SK-N-DZ (cell line): Measurements from ENCODE around the gene LSMEM2.
"Not testable (repeated sequence)": the region's sequence is repeated elsewhere in the genome, so short reads cannot be mapped to it uniquely, and the experiment has no call there.

Experiments used
- DNase-seq: peaks from one replicate; pipeline ENCODE4 v3.0.0-alpha.2; 2015; ENCODE audit warnings: low spot score

LSMEM2 gene

DNA sequence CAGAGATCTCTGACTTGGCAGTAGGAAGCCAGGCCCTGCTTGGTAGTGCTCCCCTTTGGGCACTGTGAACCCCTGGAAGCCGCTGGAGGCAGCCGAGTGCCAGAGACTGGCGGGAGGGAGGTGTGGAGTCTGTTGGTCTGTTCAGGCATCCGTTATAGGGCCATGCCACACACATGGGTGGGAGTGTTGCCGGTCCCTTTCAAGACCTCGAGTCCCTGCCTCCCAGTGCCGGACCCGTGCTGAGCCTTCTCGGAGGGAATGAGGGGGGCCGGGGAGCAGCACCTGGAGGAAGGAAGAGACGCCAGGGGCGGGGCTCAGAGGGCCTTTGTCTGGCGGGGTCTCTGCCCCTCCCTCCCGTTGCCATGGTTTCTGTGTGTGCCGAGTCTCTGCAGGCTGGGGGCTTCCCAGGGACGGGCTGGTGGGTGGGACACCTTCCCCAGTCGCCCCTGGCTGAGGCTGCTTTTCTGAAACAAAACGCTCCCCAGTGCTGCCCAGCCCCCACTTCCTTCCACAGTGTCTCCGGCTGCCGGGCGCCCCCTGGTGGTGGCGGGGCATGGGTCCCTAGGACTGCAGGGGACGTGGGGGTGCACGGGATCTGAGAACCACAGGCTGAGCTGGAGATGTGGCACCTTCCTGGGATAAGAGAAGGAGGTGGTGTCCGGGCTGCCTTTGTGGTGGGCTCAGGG is 32.9 kb upstream of the LSMEM2 start:
- peak; percentile 86 for DNase-seq

DNA sequence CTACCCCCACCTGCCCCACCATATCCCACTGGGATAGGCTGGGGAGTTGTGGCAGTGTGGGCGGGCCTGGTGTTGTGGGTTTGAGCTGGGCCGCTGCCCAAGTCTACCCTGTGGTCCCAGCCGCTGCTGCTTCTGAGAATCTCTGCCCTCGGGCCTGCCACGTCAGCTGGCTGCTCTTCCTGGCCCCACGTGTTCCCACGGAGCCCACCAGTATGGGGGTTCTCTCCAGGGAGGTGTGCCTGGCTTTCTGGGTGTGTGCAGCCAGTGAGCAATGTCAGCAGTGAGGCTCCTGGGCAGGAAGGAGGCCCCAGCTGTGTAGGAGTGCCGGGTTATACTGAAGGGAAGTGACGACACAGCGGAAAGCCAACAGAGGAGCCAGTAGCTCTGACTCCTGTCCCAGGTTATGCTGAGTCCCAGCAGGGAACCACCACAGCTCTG is 32.4 kb upstream of the LSMEM2 start:
- no peak for DNase-seq

DNA sequence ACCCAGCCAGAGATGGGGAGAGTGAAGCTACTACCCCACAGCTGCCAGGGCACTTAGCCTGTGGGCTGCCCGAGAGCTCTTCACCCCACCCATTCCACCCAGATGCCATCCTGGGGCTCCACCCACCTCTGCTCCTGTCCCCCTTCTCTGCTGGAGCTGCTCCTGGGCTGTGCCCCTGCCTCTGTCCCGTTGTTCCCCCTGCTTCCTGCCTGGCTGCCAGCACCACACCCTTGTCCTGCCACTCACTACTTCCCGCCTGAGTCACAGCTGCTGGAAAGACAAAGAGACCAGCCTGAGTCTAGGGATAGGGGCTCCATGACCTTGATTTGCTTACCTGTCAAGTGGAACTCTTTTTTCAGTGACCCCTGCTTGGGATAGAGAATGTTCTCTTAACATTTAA is 30.5 kb upstream of the LSMEM2 start:
- no peak for DNase-seq

DNA sequence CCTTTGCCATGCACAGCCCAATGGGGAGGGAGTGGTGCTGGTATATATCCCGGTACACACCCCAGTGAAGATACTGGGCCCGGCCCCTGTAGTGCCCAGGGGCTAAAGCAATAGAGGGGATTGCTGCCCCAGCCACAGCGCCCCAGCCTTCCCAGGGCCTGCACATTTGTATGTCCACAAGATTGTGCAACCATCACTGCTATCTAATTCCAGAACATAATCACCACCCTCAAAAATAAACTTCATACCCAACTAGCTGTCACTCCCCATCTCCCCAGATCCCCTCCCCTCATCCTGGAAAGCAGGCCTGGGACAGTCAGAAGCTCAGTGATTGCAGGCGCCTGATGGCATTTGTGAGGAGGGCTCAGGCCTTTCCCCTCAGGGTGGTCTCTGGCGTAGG is 29.4 kb upstream of the LSMEM2 start:
- DNase-seq = no peak

DNA sequence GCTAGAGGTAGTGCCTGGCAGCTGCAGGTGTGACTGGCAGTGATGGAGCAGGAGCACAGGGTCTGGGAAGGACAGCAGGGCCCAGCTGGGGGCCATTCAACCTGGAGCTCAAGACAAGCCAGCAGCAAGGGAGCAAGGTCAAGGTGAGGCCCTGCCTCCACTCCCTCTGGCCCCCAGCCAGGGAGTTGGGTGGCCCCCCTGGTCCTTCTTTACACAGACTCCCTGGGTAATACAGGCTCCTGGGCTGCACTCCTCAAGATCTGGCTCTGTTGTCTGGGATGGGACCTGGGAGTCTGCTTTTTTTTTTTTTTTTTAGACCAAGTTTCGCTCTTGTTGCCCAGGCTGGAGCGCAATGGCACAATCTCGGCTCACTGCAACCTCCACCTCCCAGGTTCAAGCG is 28.4 kb upstream of the LSMEM2 start:
- DNase-seq = no peak

DNA sequence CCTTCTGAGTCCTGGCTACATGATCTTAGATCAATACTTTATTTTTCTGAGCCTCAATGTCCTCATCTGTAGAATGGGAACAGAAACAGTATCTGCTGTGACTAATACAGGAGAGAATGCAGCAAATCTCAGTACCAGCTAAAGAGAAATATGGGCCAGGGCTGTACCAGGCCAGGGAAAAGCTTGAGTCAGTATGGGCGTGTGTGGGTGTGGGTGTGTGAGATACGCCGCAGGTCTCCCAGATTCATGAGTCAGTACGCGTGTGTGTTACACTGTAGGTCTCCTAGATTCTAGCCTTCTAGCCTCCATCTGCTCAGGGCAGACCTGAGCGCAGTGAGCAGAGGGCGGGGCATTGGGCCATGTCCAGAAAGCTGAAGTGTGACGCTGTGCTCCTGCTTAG is 27.7 kb upstream of the LSMEM2 start:
- no peak for DNase-seq

DNA sequence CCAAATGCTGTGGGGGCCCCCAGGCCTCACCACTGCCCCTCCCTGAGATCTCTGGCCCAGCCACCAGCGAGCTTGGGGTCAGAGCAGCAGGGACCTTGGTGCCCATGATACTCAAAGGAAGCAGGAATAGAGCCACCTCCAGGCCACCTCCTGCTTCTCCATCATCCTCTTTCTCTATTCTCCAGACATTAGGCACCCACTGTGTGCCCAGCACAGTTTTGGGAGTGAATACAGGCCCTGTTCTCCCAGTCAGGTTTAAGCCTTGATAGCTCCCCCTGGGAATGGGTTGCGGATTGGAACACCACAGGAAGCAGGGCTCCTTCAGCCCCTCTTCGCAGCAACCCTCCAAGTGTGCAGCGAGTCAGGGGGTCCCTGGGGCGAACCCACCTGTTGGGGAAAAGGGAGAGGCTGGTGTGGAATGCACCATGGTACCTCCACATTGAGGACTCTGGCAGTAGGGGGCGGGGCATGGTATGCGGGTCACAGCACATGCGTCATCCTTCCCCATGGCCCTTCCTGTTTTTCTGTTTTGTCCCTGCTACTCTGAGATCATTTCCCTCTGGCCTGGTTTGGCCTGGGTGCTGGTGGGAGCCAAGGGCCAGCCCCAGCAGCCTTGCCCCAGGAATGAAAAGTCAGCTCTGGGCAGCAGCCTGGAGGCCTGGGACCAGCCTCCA is 24.2 kb upstream of the LSMEM2 start:
- no peak for DNase-seq

DNA sequence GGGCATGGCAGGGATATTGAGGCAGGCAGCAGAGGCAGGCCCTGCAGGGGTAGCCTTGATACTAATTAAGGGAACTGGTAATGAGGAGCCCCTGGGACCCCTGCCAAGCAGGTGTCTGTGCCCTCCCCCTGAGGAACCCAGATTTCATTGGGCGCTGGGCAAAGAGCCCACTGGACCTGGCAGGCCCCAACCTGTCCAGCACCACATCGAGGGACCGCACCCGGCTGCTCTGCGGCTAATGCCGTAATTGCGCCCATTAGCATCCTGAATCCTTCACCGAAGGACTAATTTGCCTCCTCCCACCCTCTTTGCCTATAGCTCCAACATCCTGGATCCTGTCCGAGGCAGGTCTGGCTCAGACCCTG is 23.7 kb upstream of the LSMEM2 start:
- no peak for DNase-seq

DNA sequence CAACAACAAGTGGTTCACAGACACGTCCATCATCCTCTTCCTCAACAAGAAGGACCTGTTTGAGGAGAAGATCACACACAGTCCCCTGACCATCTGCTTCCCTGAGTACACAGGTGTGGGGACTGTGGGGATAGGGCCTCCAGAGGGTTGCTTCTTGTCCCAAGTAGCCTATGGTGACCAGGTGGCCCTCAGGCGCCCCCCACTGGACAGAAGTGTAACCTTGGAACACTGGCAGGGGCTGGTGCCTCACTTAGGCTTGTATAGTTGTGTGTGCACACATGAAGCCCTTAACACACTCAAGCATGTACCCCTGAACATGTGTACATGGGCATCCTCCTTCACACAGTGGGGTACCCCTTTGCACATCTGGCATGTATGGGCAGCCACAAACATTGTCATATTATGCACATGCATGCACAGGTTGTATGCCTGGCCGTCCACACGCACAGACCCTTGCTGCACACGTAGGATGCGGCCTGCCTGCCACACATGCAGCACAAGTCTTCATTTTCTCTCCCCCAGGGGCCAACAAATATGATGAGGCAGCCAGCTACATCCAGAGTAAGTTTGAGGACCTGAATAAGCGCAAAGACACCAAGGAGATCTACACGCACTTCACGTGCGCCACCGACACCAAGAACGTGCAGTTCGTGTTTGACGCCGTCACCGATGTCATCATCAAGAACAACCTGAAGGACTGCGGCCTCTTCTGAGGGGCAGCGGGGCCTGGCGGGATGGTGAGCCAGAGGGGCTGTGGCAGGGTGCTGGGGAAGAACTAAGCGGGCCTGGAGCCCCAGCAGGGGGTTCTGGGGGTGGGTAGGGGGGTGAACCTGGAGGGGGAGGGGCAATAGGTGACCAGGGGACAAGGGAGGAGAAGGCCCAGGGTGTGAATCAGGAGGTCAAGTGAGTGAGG is 21.7 kb upstream of the LSMEM2 start:
- DNase-seq = no peak

DNA sequence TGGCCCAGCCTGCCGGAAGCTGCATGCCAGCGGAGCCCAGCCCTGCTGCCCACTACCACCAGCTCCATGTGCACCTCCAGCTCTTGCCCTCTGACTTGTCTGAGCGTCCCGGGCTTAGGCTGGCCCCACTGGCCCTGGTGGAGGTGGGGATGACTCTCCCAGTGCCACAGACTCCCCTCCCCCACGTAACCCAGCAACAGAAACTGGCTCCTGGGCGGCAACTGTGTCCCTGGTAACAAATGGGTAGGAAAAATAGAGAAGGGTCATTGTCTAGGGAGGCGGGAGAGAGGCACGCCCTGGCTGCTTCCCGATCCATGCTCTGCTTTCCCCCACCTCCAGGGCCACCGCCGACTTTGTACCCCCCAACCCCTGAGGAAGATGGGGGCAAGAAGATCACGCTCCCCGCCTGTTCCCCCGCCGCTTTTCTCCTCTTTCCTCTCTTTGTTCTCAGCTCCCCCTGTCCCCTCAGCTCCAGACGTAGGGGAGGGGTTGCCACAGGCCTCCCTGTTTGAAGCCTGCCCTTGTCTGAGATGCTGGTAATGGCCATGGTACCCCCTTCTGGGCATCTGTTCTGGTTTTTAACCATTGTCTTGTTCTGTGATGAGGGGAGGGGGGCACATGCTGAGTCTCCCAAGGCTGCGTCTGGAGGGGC is 20.7 kb upstream of the LSMEM2 start:
- DNase-seq = no peak

DNA sequence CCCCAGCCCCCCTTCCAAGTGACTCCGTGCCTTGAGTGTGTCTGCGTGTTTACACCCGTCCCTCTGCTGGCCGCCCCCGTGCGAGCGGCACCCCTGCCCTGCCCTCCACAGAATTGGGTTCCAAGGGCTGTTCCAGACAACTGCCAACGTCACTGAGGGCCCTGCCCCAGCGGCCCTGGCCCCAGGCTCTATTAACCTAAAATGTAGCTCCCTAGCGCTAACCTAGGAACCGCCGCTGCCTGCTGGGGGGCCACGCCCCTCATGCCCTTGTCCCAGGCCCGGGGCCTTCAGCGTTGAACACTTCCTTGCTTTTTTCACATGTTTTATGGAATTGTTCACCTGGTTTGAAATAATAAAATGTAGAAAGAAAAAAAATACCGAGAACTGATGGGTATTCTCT is 19.9 kb upstream of the LSMEM2 start:
- no peak for DNase-seq

DNA sequence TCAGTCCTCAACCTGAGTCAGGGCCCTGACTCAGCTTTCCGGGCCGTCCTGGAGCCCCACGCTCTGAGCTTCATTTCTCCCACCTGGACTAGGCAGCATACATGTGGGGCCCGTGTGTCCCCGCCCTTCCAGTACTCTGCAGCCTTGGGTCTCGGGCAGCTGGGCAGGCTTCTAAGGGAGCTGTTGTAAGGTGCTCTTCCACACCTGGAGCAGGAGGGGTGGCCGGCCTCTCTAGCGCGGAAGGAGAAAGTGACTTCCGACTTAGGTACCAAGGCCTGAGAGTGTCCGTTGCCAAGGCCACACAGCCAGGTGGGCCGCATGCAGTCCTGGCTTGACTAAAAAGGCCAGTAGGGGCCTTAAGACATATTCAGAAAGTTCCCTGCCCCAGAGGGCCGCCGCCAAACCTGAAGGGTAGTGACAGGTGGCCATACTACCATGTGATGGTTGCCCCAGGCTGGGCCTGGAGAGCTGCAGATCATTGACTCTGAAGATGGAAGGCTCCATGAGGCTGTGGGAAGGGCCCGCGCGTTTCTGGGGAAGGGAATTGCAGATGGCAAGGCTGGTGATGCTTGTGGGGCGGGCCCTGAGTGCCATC is 19.4 kb upstream of the LSMEM2 start:
- no peak for DNase-seq

DNA sequence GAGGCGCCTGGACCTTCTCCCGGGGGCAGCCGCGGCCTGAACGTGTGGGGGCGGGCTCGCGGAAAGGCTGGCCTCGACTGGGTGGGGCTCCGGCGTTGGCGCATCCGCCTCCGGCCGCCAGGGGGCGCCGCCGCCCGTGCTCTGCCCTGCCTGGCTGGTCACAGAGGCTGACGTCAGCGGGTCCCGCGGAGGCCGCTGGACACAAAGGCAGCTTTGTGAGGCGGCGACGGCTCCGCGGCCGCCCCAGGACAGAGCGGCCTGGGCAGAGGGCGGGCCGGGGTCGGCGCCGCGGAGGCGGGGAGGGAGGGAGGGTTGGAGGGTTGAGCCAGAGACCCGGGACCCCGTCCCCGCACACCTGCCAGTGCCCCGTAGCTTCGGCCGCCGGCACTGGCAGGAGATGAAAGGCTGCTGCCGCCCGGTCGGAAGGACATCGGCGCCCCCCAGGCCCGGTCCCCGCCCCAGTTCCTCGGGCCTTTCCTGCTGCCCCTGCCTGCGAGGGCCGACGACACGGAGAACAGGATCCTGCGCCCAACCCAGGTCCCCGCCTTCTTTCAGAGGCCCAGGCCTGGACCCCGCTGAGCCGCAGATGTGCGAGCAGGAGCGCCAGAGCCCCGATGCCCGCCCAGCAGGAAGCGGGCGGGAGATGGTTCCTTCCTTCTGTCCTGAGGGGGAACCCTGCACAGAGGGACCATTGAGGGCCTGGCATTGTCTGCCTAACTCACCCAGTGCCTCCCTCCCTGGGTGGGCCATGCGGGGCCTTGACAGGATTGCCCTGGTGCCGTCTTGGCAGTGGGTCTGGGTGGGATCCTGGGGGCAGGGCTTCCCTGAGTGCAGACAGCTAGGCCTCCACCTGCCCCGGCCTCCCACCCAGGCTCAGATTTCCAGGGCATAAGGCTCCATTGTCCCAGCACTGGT is 18.6 kb upstream of the LSMEM2 start:
- peak; percentile 83 for DNase-seq

DNA sequence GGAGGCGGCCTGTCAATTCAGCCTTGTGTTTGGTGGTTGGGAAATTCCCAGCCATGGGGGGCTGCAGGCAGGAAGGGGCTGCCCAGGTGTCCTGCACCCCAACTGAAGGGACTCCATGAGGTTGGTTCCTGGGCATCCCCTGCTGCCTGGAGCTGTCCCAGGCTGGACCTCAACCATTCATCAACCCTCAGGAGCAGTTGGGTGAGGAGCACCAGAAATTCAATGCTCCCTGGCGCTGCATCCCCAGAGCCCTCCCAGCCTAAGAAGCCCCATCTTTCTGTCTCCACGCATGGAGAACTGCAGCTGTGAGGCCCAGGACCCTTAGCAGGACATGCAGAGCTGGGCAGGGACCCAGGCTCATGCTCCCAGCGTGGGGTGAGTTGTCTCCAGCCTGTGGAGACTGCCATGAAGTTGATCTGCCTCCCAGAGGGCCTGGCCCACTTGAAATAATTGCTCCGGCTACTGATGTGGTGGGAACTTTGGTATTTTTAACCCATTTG is 17.9 kb upstream of the LSMEM2 start:
- no peak for DNase-seq

DNA sequence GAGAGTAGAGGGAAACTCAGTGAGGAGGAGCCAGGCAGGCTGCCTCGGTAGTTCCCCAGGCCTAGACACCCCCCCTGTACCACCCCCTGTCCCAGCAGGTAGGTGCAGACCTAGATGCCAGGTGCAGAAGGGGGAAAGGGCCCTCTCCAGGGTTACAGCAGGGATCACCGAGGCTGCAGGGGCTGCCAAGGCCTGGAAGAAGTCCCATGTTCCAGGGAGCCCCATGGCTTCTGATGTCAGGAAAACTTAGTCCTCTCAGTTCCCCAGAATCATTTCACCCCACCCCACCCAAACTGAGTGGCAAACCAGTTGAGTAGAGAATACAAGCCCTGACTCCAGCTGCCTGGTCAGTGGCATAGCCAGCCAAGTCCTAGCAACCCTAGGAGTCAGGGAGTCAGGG is 17.4 kb upstream of the LSMEM2 start:
- no peak for DNase-seq

DNA sequence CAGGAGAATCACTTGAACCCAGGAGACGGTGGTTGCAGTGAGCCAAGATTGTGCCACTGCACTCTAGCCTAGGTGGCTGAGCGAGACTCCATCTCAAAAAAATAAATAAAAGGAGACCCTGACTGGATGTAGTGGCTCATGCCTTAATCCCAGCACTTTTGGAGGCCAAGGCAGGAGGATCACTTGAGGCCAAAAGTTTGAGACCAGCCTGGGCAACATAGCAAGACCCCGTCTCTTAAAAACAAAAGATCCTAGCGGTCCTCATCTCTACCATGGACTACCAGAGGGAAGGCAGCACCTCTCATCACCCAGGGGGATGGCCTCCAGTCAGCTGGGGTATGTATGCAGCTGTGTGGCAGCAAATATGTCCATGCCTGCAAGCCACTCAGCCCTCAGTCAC is 16.7 kb upstream of the LSMEM2 start:
- not testable (repeated sequence) for DNase-seq

DNA sequence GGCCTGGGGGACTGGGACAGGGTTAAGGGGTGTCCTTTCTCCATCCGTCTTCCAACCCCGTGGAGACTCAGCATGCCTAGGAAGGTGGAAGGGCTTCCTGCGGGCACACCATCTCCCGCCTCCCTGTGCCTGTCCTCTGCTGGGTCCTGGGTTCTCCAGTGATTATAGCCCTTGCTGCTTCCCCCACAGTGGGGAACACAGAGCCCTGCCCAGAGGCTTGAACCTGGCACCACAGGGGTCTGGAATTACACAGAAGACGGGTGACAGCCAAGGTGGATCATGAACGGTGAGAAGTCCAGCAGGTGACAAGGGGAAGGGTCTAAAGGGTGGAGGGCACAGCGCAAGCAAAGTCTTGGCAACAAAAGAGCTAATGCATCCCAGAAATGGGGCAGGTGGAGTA is 16.1 kb upstream of the LSMEM2 start:
- DNase-seq = no peak

DNA sequence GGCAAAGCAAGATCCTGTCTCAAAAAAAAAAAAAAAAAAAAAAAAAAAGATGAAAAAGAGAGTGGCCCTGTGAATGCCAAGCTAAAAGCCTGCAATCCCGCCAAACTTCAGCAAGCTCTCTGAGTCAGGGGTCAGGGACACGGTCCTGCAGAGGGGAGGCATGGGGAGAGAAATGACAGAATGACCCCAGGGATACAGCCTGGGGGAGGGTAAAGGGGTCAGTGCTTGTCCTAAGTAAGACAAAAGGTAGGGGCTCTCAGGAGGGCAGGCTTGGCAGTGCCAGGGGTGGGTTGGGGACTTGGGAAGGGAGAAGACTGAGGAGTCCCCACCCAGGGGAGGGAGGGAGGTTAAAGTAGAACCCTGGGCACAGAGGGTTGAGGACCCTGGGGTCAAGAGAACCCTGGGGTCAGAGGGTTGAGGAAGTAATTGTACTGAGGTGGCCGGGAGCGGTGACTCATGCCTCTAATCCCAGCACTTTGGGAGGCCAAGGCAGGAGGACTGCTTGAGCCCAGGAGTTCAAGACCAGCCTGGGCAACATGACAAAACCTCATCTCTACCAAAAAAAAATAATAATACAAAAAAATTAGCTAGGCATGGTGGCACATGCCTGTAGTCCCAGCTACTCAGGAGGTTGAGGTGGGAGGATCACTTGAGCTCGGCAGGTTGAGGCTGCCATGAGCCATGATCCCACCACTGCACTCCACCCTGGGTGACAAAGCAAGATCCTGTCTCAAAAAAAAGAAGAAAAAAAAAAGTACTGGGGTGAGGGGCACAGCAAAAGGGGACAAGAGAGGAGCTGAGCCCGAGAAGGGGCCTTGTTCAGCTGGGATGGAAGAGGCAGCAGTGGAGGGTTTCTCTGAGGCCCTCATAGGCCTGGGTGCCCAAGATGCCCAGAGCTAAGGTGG is 15.2 kb upstream of the LSMEM2 start:
- no peak for DNase-seq

DNA sequence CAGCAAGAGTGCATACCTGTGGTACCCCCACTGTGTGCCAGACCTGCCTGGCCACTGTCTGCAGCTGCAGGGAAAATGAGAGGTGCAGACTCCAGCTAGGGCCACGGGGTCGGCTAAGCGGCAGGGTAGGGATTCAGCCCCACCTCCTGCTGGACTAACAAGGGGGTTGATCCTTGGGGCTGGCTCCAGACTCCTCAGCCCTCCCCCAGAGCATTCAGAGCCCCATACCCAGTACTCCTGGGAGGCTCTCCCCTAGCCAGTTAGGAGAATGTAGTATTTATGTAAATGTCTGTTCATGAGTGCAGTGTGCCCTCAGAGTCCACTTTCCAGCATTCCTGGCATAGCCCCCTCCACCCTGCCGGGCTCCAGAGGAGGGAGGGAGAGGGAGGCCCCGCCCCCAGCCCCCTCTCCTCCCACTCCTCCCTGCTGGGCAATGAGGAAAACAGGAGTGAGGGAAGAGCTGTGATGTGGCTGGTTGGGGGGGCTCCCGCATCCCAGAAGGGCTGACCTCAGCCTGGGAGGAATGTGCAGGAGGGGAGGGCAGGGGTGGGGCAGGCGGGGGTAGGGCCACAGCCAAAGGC is 14.4 kb upstream of the LSMEM2 start:
- DNase-seq = peak; percentile 72
